RCC 7860 (cell line): ENCODE results near the gene IQCE.

Experiments used
- DNase-seq: peaks from one replicate; pipeline ENCODE4 v3.0.0-alpha.2; 2015; ENCODE audit warnings: low spot score
- FAIRE-seq: peaks from 2 replicates; lab custom pipeline; 2012; peaks lifted over from hg19 to GRCh38; lab: Jason Lieb, UNC

Gene IQCE

GRCh38 chr7:2641406-2642393 lies 82.9 kb downstream of the IQCE start:
- DNase-seq (peak; percentile 96), FAIRE-seq (peak; percentile 97)

- DNase-seq (no peak), FAIRE-seq (no peak)
Observed at GRCh38 chr7:2643386-2644219, 84.8 kb downstream of the IQCE start.

DNA sequence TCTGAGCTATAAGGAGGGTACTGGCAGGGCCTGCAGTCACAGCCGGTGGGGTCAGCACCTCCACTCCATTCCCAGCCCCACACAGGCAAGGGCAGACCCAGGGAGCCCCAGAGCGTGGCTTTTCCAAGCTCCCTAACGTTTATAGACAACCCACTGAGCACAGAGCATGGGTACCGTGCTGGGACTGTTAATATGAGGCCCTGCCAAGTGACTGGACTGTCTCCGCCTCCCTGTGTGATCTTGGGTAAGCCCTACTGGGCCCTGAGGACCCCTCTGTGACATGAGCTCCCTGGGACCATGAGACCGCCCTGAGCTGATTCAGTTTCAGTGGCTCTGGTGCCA lies 85.4 kb downstream of the IQCE start:
- DNase-seq (no peak), FAIRE-seq (no peak)

- DNase-seq (no peak), FAIRE-seq (no peak)
Observed at GRCh38 chr7:2644562-2645273, 85.9 kb downstream of the IQCE start.

GRCh38 chr7:2645274-2645868 lies 86.6 kb downstream of the IQCE start:
- no peak for FAIRE-seq

DNA sequence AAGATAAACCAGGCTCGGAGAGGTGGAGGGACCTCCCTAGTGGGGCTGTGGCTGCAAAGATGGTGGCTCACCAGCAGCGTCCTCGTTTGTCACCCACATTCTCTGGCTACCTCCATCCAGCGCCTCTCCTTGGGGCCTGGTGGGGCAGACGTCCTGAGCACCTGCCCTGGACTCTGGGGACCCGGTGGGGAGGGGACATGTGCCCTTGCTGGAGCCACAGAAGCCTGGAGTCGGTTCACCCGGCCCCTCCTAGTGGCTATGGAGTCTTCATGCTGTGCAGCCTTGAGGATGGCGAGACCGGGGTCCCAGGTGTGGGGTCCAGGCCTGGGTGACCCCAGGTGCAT lies 87.5 kb downstream of the IQCE start:
- no peak for DNase-seq
- no peak for FAIRE-seq

More at GRCh38 chr7:2645274-2645868, 86.6 kb downstream of the IQCE start:
- DNase-seq: peak; percentile 21

- FAIRE-seq (no peak), DNase-seq (no peak)
Observed at GRCh38 chr7:2646680-2647571, 88.1 kb downstream of the IQCE start.

- FAIRE-seq (no peak), DNase-seq (no peak)
Observed at GRCh38 chr7:2647594-2648172, 88.9 kb downstream of the IQCE start.

- DNase-seq (no peak), FAIRE-seq (no peak)
Observed at GRCh38 chr7:2649139-2649838, 90.5 kb downstream of the IQCE start.

DNA sequence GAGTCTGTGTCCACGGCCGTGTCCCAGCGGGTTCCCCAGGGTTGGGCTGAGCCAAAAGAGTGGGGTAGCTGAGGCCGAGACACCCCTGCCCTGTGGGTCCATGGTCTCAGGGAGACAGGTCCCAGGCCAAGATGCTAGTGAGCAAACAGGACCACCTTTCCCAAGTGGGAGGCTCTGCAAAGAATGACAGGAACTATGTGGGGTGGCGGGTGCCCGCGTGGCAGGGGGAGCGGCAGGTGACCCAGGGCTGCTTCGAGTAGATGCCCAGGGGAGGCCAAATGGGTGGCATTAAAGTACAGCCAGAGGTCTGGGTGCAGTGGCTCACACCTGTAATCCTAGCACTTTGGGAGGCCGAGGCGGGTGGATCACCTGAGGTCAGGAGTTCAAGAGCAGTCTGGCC lies 91.2 kb downstream of the IQCE start:
- no peak for DNase-seq
- no peak for FAIRE-seq

DNA sequence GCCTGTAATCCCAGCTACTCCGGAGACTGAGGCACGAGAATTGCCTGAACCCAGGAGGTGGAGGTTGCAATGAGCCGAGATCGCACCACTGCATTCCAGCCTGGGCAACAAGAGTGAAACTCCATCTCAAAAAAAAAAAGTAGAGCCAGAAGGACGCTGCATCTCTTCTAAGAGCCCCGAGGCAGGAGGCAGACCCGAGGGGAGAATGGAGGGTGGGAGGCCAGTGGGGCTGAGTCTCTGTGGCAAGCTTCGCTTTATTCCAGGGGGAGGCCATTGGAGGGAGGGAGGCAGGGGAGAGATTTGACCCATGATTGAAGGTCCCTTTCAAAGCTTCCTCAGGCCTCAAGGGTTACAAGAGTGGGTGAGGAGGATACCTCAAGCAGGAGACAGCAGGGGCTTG lies 91.7 kb downstream of the IQCE start:
- FAIRE-seq (no peak), DNase-seq (no peak)

- no peak for DNase-seq
- no peak for FAIRE-seq
Observed at GRCh38 chr7:2651336-2651735, 92.6 kb downstream of the IQCE start.

- no peak for DNase-seq
- FAIRE-seq: no peak
Observed at GRCh38 chr7:2651847-2652735, 93.3 kb downstream of the IQCE start.

DNA sequence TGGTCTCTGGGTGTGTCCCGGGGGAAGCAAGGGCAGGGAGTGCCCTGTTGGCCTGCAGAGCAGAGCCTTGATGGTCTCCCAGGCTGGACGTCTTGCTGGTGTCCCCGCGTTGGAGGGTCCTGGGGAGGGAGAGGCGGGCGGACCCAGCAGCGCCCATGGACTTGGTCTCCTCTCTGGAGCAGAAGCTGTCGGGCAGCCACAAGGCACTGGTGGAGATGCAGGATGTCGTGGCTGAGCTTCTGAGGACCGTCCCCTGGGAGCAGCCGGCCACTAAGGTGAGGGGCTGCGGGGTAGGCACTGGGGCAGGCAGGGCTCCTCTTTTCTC lies 93.9 kb downstream of the IQCE start:
- FAIRE-seq: no peak
- DNase-seq: no peak

- DNase-seq: no peak
- no peak for FAIRE-seq
Observed at GRCh38 chr7:2654059-2654458, 95.3 kb downstream of the IQCE start.

DNA sequence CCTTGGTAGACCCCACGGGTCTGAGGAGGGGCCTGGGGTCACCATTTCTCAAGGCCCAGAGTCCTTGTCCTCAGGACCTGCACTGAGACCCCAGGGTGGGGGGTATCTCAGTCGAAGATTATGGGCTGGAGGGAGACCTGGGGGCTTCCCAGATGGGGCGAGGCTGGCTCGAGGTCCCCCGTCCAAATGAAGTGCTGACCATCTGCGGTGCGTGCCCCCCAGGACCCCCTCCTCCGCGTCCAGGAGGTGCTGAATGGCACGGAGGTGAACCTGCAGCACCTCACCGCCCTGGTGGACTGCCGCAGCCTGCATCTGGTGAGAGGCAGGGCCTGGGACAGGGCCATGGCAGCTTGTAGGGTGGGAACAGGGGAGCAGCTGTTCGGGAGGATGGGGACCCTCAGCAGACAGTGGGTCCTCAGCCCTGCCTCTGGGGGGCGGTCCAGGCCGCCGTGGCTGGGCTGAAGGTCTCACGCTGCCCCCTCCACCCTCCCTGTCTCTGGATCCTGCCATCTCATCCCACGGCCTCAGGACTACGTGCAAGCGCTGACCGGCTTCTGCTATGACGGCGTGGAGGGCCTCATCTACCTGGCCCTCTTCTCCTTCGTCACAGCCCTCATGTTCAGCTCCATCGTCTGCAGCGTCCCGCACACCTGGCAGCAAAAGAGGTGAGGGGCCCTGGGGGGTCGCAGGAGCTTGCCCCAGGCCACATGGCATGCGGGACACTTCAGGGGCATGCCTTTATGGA lies 97.3 kb downstream of the IQCE start:
- DNase-seq: no peak
- no peak for FAIRE-seq

DNA sequence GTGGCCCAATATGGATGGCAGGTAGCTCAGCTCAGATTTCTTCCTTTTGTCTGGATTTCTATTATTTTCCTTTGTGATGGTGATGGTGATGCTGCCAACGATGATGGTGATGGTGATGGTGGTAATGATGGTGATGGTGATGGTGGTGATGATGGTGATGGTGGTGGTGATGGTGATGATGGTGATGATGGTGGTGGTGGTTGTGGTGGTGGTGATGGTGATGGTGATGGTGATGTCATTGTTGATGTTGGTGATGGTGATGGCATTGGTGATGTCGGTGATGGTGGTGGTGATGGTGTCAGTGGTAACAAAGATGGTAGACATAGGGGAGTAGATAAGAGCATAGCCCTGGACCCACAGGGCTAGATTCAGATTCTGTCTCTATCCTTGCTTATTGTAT lies 98.4 kb downstream of the IQCE start:
- FAIRE-seq (no peak), DNase-seq (no peak)
